KOPT-K1 (cell line): Measurements from ENCODE around the gene ZNG1F.
"Not testable (repeated sequence)": the region's sequence is repeated elsewhere in the genome, so short reads cannot be mapped to it uniquely, and the experiment has no call there.

ENCODE experiments used
- H3K27ac ChIP-seq: fragments of 200-600 bp; sonication (generic); 2 replicates; pipeline ENCODE4 v1.5.1; 2016; ENCODE audit warnings: antibody characterized with exemption, mild to moderate bottlenecking, low read depth, low read length; ENCODE audit not compliant: poor library complexity, severe bottlenecking
- H3K36me3 ChIP-seq: fragments of 200-600 bp; sonication (generic); 2 replicates; pipeline ENCODE4 v1.5.1; 2017; ENCODE audit warnings: antibody characterized with exemption, mild to moderate bottlenecking, low read length, moderate library complexity; ENCODE audit not compliant: insufficient read depth
- H3K9me3 ChIP-seq: fragments of 200-600 bp; sonication (generic); 2 replicates; pipeline ENCODE4 v1.5.1; 2017; ENCODE audit warnings: antibody characterized with exemption, low read length, mild to moderate bottlenecking; ENCODE audit not compliant: insufficient read depth, poor library complexity, severe bottlenecking

Gene ZNG1F

GRCh38 chr9:41126746-41127446 lies 62.2 kb downstream of the ZNG1F start:
- H3K27ac ChIP-seq, H3K9me3 ChIP-seq, H3K36me3 ChIP-seq: not testable (repeated sequence)

GRCh38 chr9:41125936-41126335 lies 63.2 kb downstream of the ZNG1F start:
- not testable (repeated sequence) for H3K36me3 ChIP-seq, H3K27ac ChIP-seq, H3K9me3 ChIP-seq

- not testable (repeated sequence) for H3K9me3 ChIP-seq, H3K27ac ChIP-seq, H3K36me3 ChIP-seq
Measured at GRCh38 chr9:41125109-41125658, 63.9 kb downstream of the ZNG1F start.

GRCh38 chr9:41124250-41125108 lies 64.6 kb downstream of the ZNG1F start:
- H3K9me3 ChIP-seq, H3K36me3 ChIP-seq, H3K27ac ChIP-seq: not testable (repeated sequence)

- H3K36me3 ChIP-seq, H3K9me3 ChIP-seq: not testable (repeated sequence)
Measured at GRCh38 chr9:41123812-41124211, 65.3 kb downstream of the ZNG1F start.

GRCh38 chr9:41123396-41123795 lies 65.7 kb downstream of the ZNG1F start:
- not testable (repeated sequence) for H3K27ac ChIP-seq

More at GRCh38 chr9:41123812-41124211, 65.3 kb downstream of the ZNG1F start:
- not testable (repeated sequence) for H3K27ac ChIP-seq

GRCh38 chr9:41120696-41121095 lies 68.4 kb downstream of the ZNG1F start:
- H3K9me3 ChIP-seq, H3K36me3 ChIP-seq, H3K27ac ChIP-seq: not testable (repeated sequence)

More at GRCh38 chr9:41123396-41123795, 65.7 kb downstream of the ZNG1F start:
- H3K36me3 ChIP-seq, H3K9me3 ChIP-seq: not testable (repeated sequence)

GRCh38 chr9:41119719-41120118 lies 69.4 kb downstream of the ZNG1F start:
- H3K36me3 ChIP-seq, H3K27ac ChIP-seq, H3K9me3 ChIP-seq: not testable (repeated sequence)

GRCh38 chr9:41119311-41119710 lies 69.8 kb downstream of the ZNG1F start:
- not testable (repeated sequence) for H3K27ac ChIP-seq, H3K36me3 ChIP-seq, H3K9me3 ChIP-seq

GRCh38 chr9:41113348-41113747 lies 75.8 kb downstream of the ZNG1F start:
- not testable (repeated sequence) for H3K36me3 ChIP-seq, H3K27ac ChIP-seq, H3K9me3 ChIP-seq

GRCh38 chr9:41111414-41111813 lies 77.7 kb downstream of the ZNG1F start:
- not testable (repeated sequence) for H3K9me3 ChIP-seq, H3K36me3 ChIP-seq, H3K27ac ChIP-seq

GRCh38 chr9:41110913-41111312 lies 78.2 kb downstream of the ZNG1F start:
- not testable (repeated sequence) for H3K36me3 ChIP-seq, H3K27ac ChIP-seq, H3K9me3 ChIP-seq

GRCh38 chr9:41109253-41109652 lies 79.9 kb downstream of the ZNG1F start:
- H3K9me3 ChIP-seq, H3K27ac ChIP-seq, H3K36me3 ChIP-seq: not testable (repeated sequence)

- H3K27ac ChIP-seq, H3K9me3 ChIP-seq, H3K36me3 ChIP-seq: not testable (repeated sequence)
Measured at GRCh38 chr9:41108816-41109215, 80.3 kb downstream of the ZNG1F start.

- H3K9me3 ChIP-seq, H3K27ac ChIP-seq, H3K36me3 ChIP-seq: not testable (repeated sequence)
Measured at GRCh38 chr9:41106472-41107116, 82.5 kb downstream of the ZNG1F start.
